DOHH2 (cell line): Measurements from ENCODE around the gene JMJD6.

Experiments used
- EZH2phosphoT487 ChIP-seq: fragments of 200-600 bp; sonication (generic); IDR thresholded peaks from 2 replicates; pipeline ENCODE4 v1.6.1; 2017; ENCODE audit warnings: borderline replicate concordance, mild to moderate bottlenecking, antibody characterized with exemption, low read length, moderate library complexity, mixed read lengths
- TF ChIP-seq, protein P1 (sequence below): fragments of 200-600 bp; sonication (generic); IDR thresholded peaks from one replicate; pipeline ENCODE4 v1.5.1; 2014; ENCODE audit warnings: antibody characterized with exemption, mild to moderate bottlenecking, low read depth, low read length; ENCODE audit not compliant: poor library complexity, severe bottlenecking

DNA sequence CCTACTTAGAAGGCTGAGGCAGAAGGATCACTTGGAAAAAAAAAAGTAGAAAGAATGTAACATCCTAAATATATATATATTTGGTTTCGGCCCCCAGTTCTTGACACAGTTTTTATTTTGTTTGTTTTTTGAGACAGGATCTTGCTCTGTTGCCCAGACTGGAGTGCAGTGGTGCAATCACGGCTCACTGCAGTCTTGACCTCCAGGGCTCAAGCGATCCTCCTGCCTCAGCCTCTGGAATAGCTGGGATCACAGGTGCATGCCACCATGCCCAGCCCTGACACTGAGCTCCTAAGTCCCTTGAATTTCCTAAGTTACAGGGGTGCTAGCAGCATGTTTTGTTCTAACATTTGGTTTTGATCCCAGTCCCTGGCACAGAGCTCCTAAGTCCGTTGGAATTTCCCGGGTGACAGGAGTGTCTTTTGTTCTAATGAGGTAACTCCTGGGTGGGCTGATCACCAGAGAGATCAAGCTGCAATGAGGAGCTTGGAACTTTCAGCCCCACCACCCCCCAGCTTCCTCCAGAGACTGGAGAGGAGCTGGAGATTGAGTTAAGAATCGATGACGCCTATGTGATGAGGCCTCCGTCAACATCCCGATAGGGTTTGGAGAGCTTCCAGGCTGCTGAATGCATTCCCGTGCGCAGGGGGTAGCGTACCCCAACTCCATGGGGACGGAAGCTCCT, 35.7 kb downstream of the JMJD6 start:
- TF ChIP-seq, protein P1, sequence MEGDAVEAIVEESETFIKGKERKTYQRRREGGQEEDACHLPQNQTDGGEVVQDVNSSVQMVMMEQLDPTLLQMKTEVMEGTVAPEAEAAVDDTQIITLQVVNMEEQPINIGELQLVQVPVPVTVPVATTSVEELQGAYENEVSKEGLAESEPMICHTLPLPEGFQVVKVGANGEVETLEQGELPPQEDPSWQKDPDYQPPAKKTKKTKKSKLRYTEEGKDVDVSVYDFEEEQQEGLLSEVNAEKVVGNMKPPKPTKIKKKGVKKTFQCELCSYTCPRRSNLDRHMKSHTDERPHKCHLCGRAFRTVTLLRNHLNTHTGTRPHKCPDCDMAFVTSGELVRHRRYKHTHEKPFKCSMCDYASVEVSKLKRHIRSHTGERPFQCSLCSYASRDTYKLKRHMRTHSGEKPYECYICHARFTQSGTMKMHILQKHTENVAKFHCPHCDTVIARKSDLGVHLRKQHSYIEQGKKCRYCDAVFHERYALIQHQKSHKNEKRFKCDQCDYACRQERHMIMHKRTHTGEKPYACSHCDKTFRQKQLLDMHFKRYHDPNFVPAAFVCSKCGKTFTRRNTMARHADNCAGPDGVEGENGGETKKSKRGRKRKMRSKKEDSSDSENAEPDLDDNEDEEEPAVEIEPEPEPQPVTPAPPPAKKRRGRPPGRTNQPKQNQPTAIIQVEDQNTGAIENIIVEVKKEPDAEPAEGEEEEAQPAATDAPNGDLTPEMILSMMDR, result no peak
- TF ChIP-seq EZH2phosphoT487, result no peak
